ENCODE data around the gene PHLDB1.

Gene PHLDB1

DNA sequence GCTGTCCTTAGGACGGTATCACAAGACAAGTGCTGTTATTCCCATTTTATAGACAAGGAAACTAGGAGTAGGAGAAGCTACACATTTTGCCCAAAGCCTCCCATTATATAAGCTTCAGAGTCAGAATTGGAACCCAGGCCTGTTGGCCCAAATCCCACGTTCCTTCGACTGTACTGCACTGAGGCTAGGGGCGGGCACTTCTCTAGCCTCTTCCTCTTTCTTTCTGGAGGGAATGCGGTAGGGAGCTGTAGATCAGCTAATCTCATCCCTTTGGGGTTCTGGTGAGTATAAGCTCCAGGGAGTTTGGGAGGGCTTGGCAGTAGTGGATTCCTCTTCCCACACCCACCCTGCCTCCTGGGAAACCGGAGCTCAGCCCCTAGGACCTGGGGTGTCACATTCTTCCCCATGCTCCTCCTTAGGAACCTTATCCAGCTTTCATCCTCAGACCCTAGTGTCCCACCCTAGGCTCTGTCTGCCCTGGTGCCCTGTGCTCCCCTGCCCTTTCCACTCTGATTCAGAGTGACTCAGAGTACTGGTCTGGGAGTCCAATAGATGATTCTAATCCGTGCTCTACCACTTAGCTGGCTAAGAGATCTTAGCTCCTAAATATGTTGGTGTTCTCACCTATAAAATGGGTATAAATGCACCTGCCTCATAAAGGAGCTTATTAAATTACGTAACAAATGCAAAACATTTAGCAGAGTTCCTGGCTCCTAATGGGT, 29.3 kb downstream of the PHLDB1 start:
- H3K4me3 Mint-ChIP-seq, result no peak overlapping the region
- no peak overlapping the region for H3K27ac Mint-ChIP-seq
- H3K4me1 Mint-ChIP-seq (ENCODE audit: low read depth), result no peaks in the 10 kb centered on the region
- no peaks in the 10 kb centered on the region for H3K36me3 Mint-ChIP-seq
- H3K27me3 Mint-ChIP-seq, result no peaks in the 10 kb centered on the region
- no peaks in the 10 kb centered on the region for H3K9me3 Mint-ChIP-seq (ENCODE audit: low read depth)

DNA sequence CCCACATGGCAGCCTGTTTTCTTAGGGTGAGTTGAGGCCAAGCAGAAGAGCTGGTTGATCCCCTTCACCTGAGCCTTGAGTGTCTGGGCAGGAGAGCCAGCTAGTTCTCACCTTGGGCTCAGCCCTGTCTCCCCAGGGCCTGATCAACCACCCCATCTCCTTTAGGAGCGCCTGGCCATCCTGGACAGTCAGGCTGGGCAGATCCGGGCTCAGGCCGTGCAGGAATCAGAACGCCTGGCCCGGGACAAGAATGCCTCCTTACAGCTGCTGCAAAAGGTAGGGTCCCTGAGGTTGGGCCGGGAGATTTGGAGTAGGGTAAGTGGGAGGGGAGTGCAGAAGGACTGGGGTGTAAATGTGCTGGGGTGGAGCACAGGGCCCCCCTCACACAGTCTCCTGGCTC, 31.3 kb downstream of the PHLDB1 start:
- H3K36me3 Mint-ChIP-seq, result no peaks in the 10 kb centered on the region
- no peak overlapping the region for H3K27ac Mint-ChIP-seq
- H3K4me3 Mint-ChIP-seq, result no peak overlapping the region
- no peaks in the 10 kb centered on the region for H3K9me3 Mint-ChIP-seq (ENCODE audit: low read depth)
- H3K4me1 Mint-ChIP-seq (ENCODE audit: low read depth), result peaks cover 2% of the 10 kb centered on the region
- no peaks in the 10 kb centered on the region for H3K27me3 Mint-ChIP-seq

DNA sequence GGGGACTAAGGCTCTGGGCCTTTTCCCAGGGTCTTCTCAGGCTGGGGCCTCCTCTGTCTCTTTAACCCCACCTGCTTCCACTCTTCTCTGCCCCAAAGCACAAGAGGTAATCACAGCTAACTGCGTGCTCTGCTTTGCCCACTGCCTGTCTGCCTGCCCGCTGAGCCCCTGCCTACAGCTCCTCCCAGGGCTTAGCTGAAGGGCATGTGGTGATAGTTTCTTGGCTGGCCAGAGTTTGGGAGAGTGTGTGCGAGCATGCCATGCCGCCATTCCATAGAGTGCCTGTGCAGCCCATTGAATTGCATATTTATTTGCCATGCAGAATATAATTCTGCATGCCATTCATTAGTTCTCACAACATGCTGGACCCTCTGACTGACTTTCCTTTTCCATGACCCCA, 32.5 kb downstream of the PHLDB1 start:
- H3K4me1 Mint-ChIP-seq (ENCODE audit: low read depth), result peaks cover 2% of the 10 kb centered on the region
- H3K4me3 Mint-ChIP-seq, result no peak overlapping the region
- no peaks in the 10 kb centered on the region for H3K9me3 Mint-ChIP-seq (ENCODE audit: low read depth)
- no peaks in the 10 kb centered on the region for H3K36me3 Mint-ChIP-seq
- no peak overlapping the region for H3K27ac Mint-ChIP-seq
- H3K27me3 Mint-ChIP-seq, result no peaks in the 10 kb centered on the region

DNA sequence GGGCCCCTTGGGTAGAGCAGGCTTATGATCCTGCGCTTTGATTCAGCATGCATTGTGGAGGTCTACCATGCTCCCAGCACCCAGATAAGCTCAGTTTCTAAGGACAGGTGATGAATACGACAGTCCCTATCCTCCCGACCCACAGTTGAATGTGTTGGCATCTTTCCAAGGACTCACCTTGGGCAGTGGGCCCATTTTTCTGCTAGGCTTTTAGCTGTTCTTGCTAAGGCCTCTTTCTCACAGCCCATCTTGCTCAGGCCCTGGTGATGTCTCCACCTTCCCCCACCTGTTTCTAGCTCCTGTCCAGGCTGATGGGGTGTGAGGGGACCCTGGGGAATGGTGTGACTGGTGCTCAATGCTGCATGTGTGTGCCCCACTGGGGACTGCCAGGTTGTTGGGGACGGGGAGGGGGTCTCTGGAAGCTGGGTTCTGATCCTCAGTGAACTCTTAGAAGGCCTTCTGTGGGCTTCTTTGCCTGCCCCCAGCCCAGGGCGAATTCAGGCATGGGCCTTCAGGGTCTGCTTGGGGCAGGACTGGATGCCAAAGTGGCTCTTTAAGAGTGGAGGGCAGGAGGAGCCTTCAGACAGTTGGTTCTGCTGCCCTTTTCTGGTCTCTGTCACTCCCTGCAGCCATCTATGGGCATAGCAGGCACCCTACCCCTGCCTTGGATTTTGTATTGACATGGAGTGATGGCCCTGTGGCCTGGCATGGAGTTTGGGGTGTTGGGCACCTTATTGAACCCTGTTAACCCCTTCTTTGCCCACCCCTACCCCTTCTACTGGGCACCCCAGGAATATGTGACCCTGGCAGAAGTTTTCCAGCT, 33.1 kb downstream of the PHLDB1 start:
- Mint-ChIP-seq H3K36me3 (no peaks in the 10 kb centered on the region), H3K27ac (no peak overlapping the region), H3K9me3 (ENCODE audit: low read depth) (no peaks in the 10 kb centered on the region)

DNA sequence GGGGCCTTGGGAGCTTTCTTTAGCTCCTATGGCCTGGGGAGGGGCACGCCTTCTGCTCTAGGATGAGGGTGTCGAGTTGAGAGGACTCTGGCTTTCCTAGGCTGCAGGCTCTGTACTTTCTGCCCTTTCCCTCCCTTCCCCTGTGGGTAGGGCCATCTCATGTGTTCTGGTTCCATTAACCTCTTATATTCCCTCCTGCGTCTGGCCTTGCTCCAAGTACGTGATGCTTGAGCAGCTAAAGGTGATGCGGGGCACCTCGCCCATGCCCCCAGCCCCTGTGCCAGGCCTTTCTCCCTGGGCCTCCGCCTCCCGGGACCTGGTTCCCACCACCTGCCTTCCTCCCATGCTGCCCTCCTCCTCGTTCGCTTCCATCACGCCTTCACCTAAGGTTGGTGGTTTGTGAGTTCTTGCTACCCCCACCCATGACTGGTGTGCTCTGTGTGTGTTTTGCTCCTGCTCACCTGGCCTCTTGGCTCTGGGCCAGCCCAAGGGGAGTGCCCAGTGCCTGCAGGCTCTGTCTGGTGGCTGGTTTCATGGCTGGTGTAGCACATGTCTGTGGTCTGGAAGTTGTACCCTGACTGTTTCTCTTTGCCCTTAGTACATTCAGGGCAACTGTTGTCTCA, 34.1 kb downstream of the PHLDB1 start:
- Mint-ChIP-seq H3K27me3 (no peaks in the 10 kb centered on the region), H3K4me1 (ENCODE audit: low read depth) (peaks cover 2% of the 10 kb centered on the region)

More for the DNA sequence above, 33.1 kb downstream of the PHLDB1 start:
- no peaks in the 10 kb centered on the region for H3K27me3 Mint-ChIP-seq
- H3K4me3 Mint-ChIP-seq, result no peak overlapping the region
- peaks cover 2% of the 10 kb centered on the region for H3K4me1 Mint-ChIP-seq (ENCODE audit: low read depth)

DNA sequence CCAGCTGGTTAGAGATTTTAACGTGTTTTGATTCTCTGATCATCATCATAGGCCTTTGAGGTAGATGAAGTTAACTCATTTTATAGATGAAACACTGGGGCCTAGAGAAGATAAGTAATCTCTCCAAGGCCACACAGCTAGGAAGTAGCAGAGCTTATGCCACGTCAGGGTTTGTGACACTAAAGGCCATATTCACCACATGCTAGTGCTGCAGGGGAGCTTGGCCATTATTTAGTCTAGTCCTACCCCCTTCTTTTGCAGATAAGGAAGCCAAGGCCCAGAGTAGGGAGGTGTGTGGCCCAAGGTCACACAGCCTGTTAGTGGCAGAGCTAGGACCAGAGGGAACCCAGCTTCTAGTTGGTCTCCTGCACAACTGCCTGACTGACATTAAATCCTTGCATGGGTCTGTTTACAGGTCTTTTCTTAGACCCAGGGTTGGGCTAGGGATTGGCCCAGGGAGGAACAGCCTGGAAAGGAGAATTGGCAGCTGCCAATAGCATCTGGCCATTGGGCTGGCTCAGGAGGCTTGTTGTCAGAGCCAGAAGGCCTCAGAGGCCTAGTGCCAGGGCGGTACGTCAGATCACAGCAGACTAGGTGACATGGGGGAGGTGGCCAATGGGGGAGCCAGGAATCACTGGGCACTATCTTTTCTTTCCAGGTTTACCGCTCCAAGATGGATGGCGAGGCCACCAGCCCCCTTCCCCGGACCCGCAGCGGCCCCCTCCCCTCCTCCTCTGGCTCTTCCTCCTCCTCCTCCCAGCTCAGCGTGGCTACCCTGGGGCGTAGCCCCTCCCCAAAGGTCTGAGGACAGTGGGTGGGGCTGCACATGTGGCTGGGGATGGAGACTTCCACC, 36.0 kb downstream of the PHLDB1 start:
- no peaks in the 10 kb centered on the region for H3K27me3 Mint-ChIP-seq
- H3K9me3 Mint-ChIP-seq (ENCODE audit: low read depth), result no peaks in the 10 kb centered on the region
- no peak overlapping the region for H3K4me3 Mint-ChIP-seq
- H3K27ac Mint-ChIP-seq, result no peak overlapping the region
- H3K4me1 Mint-ChIP-seq (ENCODE audit: low read depth), result peaks cover 2% of the 10 kb centered on the region
- H3K36me3 Mint-ChIP-seq, result no peaks in the 10 kb centered on the region

More for the DNA sequence above, 34.1 kb downstream of the PHLDB1 start:
- H3K4me3 Mint-ChIP-seq, result no peak overlapping the region
- H3K36me3 Mint-ChIP-seq, result no peaks in the 10 kb centered on the region
- no peak overlapping the region for H3K27ac Mint-ChIP-seq
- no peaks in the 10 kb centered on the region for H3K9me3 Mint-ChIP-seq (ENCODE audit: low read depth)

DNA sequence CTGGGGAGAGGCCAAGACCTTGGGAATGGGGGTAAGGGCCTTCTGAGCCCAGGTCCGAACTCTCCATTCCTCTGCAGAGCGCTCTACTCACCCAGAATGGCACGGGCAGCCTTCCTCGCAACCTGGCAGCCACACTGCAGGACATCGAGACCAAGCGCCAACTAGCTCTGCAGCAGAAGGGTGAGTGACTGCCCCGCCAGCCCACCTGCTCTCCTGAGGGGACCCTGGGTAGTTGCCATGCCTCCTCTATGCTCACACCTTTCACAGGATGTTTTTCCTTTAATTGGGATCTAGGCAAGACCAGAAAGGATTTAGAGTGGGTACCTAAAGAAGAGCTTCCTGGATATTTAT, 36.6 kb downstream of the PHLDB1 start:
- Mint-ChIP-seq H3K4me1 (ENCODE audit: low read depth) (peaks cover 2% of the 10 kb centered on the region), H3K36me3 (no peaks in the 10 kb centered on the region), H3K4me3 (no peak overlapping the region), H3K27me3 (no peaks in the 10 kb centered on the region), H3K27ac (no peak overlapping the region), H3K9me3 (ENCODE audit: low read depth) (no peaks in the 10 kb centered on the region)

DNA sequence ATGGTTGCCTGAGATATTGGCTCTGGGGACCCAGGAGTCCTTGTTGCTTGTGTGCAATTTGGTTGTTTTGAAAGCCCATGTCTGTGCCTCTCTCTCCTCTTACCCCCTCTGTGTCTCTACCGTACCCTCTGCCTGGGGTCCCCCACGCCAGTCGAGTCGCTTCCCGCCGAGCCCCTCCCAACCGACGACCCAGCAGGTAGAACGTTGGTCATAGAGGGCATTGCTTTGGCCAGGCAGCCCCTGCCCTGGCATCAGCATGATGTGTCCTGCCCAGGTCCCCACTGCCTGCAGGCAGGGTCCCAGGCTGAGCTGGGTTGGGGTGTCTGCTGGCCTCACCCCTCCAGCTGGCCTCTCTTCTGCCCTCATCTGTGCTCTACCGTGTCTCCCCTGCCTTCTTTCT, 37.1 kb downstream of the PHLDB1 start:
- Mint-ChIP-seq H3K4me1 (ENCODE audit: low read depth) (peaks cover 2% of the 10 kb centered on the region), H3K36me3 (no peaks in the 10 kb centered on the region), H3K27me3 (no peaks in the 10 kb centered on the region)

DNA sequence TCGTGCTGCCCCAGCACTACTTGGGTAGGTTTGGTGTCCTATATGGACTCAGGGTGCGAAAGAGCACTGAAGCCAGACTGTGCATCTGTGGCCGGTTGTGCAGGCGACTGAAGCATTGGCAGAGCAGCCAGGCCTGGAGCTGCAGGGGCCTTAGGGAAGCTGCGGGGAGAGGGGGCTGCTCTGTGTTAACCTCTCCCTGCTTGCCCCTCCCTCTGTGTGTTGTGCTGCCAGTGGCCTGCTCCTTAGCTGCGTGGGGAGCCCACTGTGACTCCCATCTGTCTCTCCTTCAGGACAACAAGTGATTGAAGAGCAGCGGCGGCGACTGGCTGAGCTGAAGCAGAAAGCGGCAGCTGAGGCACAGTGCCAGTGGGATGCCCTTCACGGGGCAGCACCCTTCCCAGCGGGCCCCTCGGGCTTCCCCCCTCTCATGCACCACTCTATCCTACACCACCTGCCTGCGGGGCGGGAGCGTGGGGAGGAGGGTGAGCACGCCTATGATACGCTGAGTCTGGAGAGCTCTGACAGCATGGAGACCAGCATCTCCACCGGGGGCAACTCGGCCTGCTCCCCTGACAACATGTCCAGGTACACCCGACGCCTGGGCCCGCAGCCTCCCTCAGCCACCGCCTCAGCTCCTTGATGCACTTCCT, 37.8 kb downstream of the PHLDB1 start:
- Mint-ChIP-seq H3K4me3 (no peak overlapping the region), H3K27me3 (no peaks in the 10 kb centered on the region), H3K9me3 (ENCODE audit: low read depth) (no peaks in the 10 kb centered on the region), H3K4me1 (ENCODE audit: low read depth) (peaks cover 2% of the 10 kb centered on the region), H3K36me3 (no peaks in the 10 kb centered on the region), H3K27ac (no peak overlapping the region)

More for the DNA sequence above, 37.1 kb downstream of the PHLDB1 start:
- no peak overlapping the region for H3K27ac Mint-ChIP-seq
- no peak overlapping the region for H3K4me3 Mint-ChIP-seq
- H3K9me3 Mint-ChIP-seq (ENCODE audit: low read depth), result no peaks in the 10 kb centered on the region

DNA sequence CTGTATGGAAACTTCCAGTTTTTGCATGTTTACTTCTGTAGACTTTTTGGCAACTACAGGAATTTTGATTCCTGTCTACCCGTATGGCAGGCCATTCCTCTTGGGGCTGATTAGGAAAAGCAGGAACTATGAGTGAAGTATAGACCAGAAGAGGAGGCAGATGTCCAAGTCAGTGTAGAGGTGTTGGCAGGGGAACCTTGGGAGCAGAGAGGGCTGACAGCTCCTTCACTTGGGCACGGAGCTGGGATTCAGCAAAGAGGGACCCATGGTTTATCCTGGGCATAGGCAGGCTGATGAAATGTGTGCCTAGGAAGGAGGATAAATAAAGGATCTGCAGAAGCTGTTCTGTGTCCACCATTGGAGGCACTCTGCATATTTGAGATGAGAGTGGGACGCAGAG, 39.0 kb downstream of the PHLDB1 start:
- Mint-ChIP-seq H3K4me3 (no peak overlapping the region), H3K27me3 (no peaks in the 10 kb centered on the region), H3K27ac (no peak overlapping the region), H3K36me3 (peaks cover 2% of the 10 kb centered on the region), H3K4me1 (ENCODE audit: low read depth) (peaks cover 2% of the 10 kb centered on the region), H3K9me3 (ENCODE audit: low read depth) (no peaks in the 10 kb centered on the region)

DNA sequence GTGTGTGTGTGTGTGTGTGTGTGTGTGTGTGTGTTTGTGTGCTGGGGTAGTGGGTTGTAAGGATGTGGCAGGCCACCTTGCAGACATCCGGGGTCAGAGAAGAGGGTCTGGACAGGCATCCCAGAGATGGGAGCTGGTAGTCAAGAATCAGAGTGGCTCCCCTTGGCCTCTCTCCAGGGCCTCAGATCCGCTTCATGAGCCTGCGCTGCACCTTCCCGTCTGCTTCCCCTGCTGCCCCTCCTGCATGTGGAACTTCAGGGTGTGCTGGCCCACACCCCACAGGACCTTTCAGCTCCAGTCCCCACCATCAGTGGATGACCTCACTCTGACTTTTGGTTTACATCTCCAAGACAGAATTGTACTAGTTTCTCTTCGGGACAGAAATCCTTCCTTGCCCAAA, 40.9 kb downstream of the PHLDB1 start:
- Mint-ChIP-seq H3K4me3 (no peak overlapping the region), H3K27me3 (no peaks in the 10 kb centered on the region), H3K4me1 (ENCODE audit: low read depth) (peaks cover 9% of the 10 kb centered on the region)

DNA sequence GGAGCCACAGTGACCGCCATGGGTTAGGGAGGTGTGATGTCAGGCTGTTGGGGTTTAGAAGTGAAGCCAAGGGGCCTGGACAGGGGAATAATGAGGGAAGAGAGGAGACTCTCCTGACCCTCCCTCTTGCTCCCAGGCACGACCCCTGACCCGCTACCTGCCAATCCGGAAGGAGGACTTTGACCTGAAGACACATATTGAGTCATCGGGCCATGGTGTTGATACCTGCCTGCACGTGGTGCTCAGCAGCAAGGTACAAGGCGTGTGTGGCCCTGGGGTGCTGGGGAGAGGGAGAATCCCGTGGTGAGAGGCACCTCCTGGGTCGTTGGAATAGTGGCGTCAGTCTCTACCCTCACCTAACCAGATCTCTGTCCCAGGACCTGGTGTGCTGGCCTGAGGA, 42.5 kb downstream of the PHLDB1 start:
- no peaks in the 10 kb centered on the region for H3K9me3 Mint-ChIP-seq (ENCODE audit: low read depth)
- H3K36me3 Mint-ChIP-seq, result peaks cover 2% of the 10 kb centered on the region
- H3K27ac Mint-ChIP-seq, result no peak overlapping the region
- no peaks in the 10 kb centered on the region for H3K27me3 Mint-ChIP-seq
- peaks cover 9% of the 10 kb centered on the region for H3K4me1 Mint-ChIP-seq (ENCODE audit: low read depth)
- H3K4me3 Mint-ChIP-seq, result no peak overlapping the region

More for the DNA sequence above, 40.9 kb downstream of the PHLDB1 start:
- Mint-ChIP-seq H3K36me3 (peaks cover 2% of the 10 kb centered on the region), H3K27ac (no peak overlapping the region), H3K9me3 (ENCODE audit: low read depth) (no peaks in the 10 kb centered on the region)

DNA sequence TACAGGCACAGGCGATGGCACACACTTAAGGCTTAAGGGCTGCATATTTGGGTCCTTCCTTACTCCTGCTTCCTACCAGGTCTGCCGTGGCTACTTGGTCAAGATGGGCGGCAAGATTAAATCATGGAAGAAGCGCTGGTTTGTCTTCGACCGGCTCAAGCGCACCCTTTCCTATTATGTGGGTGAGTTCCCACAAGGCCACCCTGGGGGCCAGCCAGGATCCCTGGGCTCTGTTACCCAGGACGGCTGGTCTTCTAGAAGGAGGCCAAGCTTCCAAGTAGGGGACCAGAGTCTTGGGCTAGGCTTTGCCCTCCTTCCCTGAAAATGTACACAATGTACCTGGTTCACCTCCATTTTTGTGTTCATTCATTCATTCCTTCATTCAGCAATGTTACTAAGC, 43.0 kb downstream of the PHLDB1 start:
- Mint-ChIP-seq H3K4me3 (no peak overlapping the region), H3K27ac (no peak overlapping the region), H3K4me1 (ENCODE audit: low read depth) (peaks cover 9% of the 10 kb centered on the region), H3K36me3 (peaks cover 2% of the 10 kb centered on the region), H3K27me3 (no peaks in the 10 kb centered on the region), H3K9me3 (ENCODE audit: low read depth) (no peaks in the 10 kb centered on the region)

DNA sequence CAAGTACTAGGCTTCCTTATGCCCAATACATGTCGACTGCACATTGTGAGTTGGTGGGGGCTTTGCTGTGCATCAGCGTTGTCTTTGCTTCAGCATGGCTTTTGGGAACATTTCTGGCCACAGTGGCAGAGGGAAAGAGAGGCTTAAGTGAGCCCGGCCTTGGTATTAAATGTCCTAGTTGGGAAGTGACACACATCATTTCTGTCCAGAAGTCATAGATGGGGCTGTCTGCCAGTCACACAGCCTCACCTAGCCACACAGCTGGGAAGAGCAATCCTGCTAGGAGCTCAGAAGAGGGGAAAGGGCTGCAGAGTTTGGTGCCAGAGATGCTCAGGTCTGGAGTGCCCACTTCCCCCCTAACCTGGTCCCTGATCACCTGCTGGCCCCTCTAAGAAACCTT, 44.4 kb downstream of the PHLDB1 start:
- Mint-ChIP-seq H3K9me3 (ENCODE audit: low read depth) (no peaks in the 10 kb centered on the region), H3K27ac (no peak overlapping the region), H3K4me3 (no peak overlapping the region), H3K36me3 (peaks cover 2% of the 10 kb centered on the region), H3K4me1 (ENCODE audit: low read depth) (peaks cover 9% of the 10 kb centered on the region), H3K27me3 (no peaks in the 10 kb centered on the region)

Data from activated naive CD8-positive, alpha-beta T cell (primary cell).